SK-N-MC (cell line): Measurements from ENCODE around the gene AGPAT3.

Source experiments
- DNase-seq: peaks from one replicate; pipeline ENCODE4 v3.0.0-alpha.2; 2011; ENCODE audit warnings: low read depth, low spot score
- H3K27ac ChIP-seq: fragments of 200-600 bp; sonication (generic); 2 replicates; pipeline ENCODE4 v1.5.1; 2016; ENCODE audit warnings: mixed run types
- H3K36me3 ChIP-seq: fragments of 200-600 bp; sonication (generic); 2 replicates; pipeline ENCODE4 v1.6.1; 2017; ENCODE audit warnings: antibody characterized with exemption, low read length, mixed read lengths; ENCODE audit not compliant: insufficient read depth
- H3K4me3 ChIP-seq: fragments of 200-600 bp; sonication (generic); 2 replicates; pipeline ENCODE4 v1.5.1; 2016
- H3K9ac ChIP-seq: fragments of 200-600 bp; sonication (generic); 2 replicates; pipeline ENCODE4 v1.8.0; 2017; ENCODE audit warnings: mixed run types, mixed read lengths; ENCODE audit not compliant: insufficient read length
- H3K9me3 ChIP-seq: fragments of 200-600 bp; sonication (generic); 2 replicates; pipeline ENCODE4 v1.6.1; 2017; ENCODE audit warnings: low read depth, mild to moderate bottlenecking, antibody characterized with exemption, low read length, moderate library complexity, mixed read lengths
- EZH2 ChIP-seq: fragments of 200-600 bp; sonication (generic); IDR thresholded peaks from one replicate; pipeline ENCODE4 v1.6.1; 2017; ENCODE audit warnings: antibody characterized with exemption
- FOXP2 ChIP-seq: optimal IDR thresholded peaks from 2 replicates; pipeline ENCODE3; 2011; ENCODE audit warnings: mild to moderate bottlenecking, moderate library complexity; ENCODE audit not compliant: insufficient read depth; ENCODE audit errors: extremely low read length, control extremely low read depth
- POLR2AphosphoS5 ChIP-seq: IDR thresholded peaks from 2 replicates; pipeline ENCODE4 v1.6.1; 2012; ENCODE audit warnings: mild to moderate bottlenecking, low read depth, low read length, borderline replicate concordance

AGPAT3 gene

DNA sequence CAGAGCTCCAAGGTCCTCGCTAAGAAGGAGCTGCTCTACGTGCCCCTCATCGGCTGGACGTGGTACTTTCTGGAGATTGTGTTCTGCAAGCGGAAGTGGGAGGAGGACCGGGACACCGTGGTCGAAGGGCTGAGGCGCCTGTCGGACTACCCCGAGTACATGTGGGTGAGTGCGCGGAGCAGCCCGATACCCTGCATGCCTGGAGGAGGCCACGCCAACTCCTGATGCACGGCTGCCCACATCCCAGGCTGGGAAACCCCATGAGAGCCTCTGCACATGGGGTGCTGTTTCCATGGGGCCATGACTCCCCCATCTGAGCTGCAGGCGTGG lies 104.1 kb downstream of the AGPAT3 start:
- Histone ChIP-seq H3K27ac (no peak overlapping the region), H3K9me3 (no peaks in the 10 kb centered on the region), H3K4me3 (no peak overlapping the region), H3K36me3 (peaks cover 18% of the 10 kb centered on the region; the same call in 1 of the 2 replicates), H3K9ac (no peak overlapping the region)
- TF ChIP-seq POLR2AphosphoS5 = no peak
- no peak for TF ChIP-seq EZH2
- TF ChIP-seq FOXP2 = no peak
- DNase-seq = no peak

GRCh38 chr21:43970551-43970950 lies 105.5 kb downstream of the AGPAT3 start:
- no peak for DNase-seq
- H3K36me3 ChIP-seq = peaks cover 18% of the 10 kb centered on the region; the same call in 1 of the 2 replicates
- H3K4me3 ChIP-seq = no peak overlapping the region
- TF ChIP-seq EZH2 = no peak
- TF ChIP-seq FOXP2 = no peak
- TF ChIP-seq POLR2AphosphoS5 = no peak
- no peaks in the 10 kb centered on the region for H3K9me3 ChIP-seq
- no peak overlapping the region for H3K27ac ChIP-seq
- H3K9ac ChIP-seq = no peak overlapping the region

GRCh38 chr21:43971201-43971991 lies 106.4 kb downstream of the AGPAT3 start:
- Histone ChIP-seq H3K27ac (no peak overlapping the region), H3K4me3 (no peak overlapping the region), H3K9me3 (no peaks in the 10 kb centered on the region), H3K36me3 (peaks cover 18% of the 10 kb centered on the region; the same call in 1 of the 2 replicates), H3K9ac (no peak overlapping the region)
- no peak for TF ChIP-seq POLR2AphosphoS5
- no peak for DNase-seq

DNA sequence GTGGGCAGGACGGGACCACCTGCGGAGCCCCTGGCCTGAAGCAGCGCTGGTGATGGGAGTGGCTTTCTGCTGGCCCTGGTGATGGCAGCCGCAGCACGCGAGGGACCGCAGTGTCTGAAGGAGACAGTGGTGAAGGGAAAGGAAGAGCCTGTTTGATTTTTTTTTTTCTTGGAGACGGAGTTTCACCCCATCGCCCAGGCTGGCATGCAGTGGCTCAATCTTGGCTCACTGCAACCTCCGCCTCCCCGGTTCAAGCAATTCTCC lies 106.9 kb downstream of the AGPAT3 start:
- Histone ChIP-seq H3K4me3 (no peak overlapping the region), H3K9me3 (no peaks in the 10 kb centered on the region), H3K36me3 (peaks cover 18% of the 10 kb centered on the region; the same call in 1 of the 2 replicates), H3K27ac (no peak overlapping the region), H3K9ac (no peak overlapping the region)
- no peak for DNase-seq
- TF ChIP-seq FOXP2 (no peak), POLR2AphosphoS5 (no peak), EZH2 (no peak)

GRCh38 chr21:43972850-43973633 lies 108.0 kb downstream of the AGPAT3 start:
- Histone ChIP-seq H3K9ac (no peak overlapping the region), H3K9me3 (no peaks in the 10 kb centered on the region), H3K27ac (no peak overlapping the region), H3K36me3 (peaks cover 18% of the 10 kb centered on the region; the same call in 1 of the 2 replicates), H3K4me3 (no peak overlapping the region)
- no peak for TF ChIP-seq FOXP2
- TF ChIP-seq POLR2AphosphoS5 = no peak
- TF ChIP-seq EZH2 = no peak
- no peak for DNase-seq

GRCh38 chr21:43973634-43973955 lies 108.6 kb downstream of the AGPAT3 start:
- DNase-seq = no peak
- Histone ChIP-seq H3K9ac (no peak overlapping the region), H3K36me3 (peaks cover 20% of the 10 kb centered on the region; the same call in 1 of the 2 replicates)

GRCh38 chr21:43974791-43975468 lies 109.9 kb downstream of the AGPAT3 start:
- no peak for DNase-seq

More at GRCh38 chr21:43973634-43973955, 108.6 kb downstream of the AGPAT3 start:
- no peak for TF ChIP-seq POLR2AphosphoS5
- no peak for TF ChIP-seq FOXP2
- no peak for TF ChIP-seq EZH2
- no peak overlapping the region for H3K27ac ChIP-seq
- H3K9me3 ChIP-seq = no peaks in the 10 kb centered on the region
- no peak overlapping the region for H3K4me3 ChIP-seq

DNA sequence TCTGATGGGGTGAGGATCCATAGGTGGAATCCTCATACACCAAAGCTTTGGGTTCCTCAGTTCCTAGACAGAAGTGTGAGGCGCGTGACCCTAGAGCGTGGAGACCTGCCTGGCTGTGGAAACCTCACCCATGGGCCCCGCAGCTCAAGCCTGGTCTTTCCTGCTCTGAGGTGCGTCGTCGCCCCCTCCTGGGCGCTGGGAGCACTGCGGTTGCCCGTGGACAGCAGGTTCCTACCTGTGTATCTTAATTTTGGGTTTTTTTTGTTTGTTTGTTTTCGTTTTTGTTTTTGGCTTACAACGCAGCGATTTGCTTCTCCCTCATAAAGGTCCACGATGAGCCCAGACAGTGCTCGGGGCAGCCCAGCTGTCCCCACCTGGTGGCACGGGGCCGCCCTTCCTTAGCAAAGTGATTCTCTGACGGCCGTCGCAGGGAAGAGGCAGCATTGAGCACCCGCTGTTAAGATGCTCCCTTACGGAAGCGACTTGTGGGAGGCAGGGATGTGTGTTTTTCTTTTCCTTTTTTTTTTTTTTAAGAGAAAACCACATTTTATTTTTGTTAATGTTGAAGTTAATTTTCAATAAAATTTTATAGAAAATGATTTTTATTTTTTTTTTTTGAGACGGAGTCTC lies 110.6 kb downstream of the AGPAT3 start:
- Histone ChIP-seq H3K9ac (no peak overlapping the region), H3K4me3 (no peak overlapping the region)

More at GRCh38 chr21:43974791-43975468, 109.9 kb downstream of the AGPAT3 start:
- Histone ChIP-seq H3K4me3 (no peak overlapping the region), H3K9ac (no peak overlapping the region), H3K36me3 (peaks cover 21% of the 10 kb centered on the region; the same call in 1 of the 2 replicates), H3K9me3 (no peaks in the 10 kb centered on the region), H3K27ac (no peak overlapping the region)
- no peak for TF ChIP-seq POLR2AphosphoS5
- no peak for TF ChIP-seq EZH2
- no peak for TF ChIP-seq FOXP2

More for the DNA sequence above, 110.6 kb downstream of the AGPAT3 start:
- H3K36me3 ChIP-seq = peaks cover 17% of the 10 kb centered on the region; the same call in 1 of the 2 replicates
- H3K9me3 ChIP-seq = no peaks in the 10 kb centered on the region
- TF ChIP-seq FOXP2 = no peak
- TF ChIP-seq POLR2AphosphoS5 = no peak
- no peak for TF ChIP-seq EZH2
- H3K27ac ChIP-seq = no peak overlapping the region
- DNase-seq = no peak
